Adrenal gland (tissue), 12 donors: ENCODE data around the gene ACADS. TPM values are rescaled to one million over a fixed set of nuclear protein-coding genes. Genes with fewer than 3 reads are reported as not detected.

ENCODE experiments used
- DNase-seq, 7 donors: peaks; one replicate each; pipeline ENCODE4 v3.0.0-alpha.2; 2019 to 2020
- H3K27ac ChIP-seq, 5 donors: fragments of 200-600 bp; sonication (generic) in 4 of 5; 1 replicate in 3 of 5; 2 replicates in 2 of 5; pipeline versions ENCODE4 v1.5.1 to v1.8.0; 2016 to 2020; ENCODE audit warnings: mild to moderate bottlenecking in 1 of 5
- H3K27me3 ChIP-seq: fragments of 200-600 bp; 2 replicates; pipeline ENCODE4 v1.8.0; 2021
- H3K36me3 ChIP-seq, 2 donors: fragments of 200-600 bp; replicated peaks in 1 of 2; 1 replicate in 1 of 2; 2 replicates in 1 of 2; pipeline versions ENCODE4 v1.5.1 to v1.8.0; 2018 to 2022
- H3K4me1 ChIP-seq, 2 donors: fragments of 200-600 bp; replicated peaks in 1 of 2; 1 replicate in 1 of 2; 2 replicates in 1 of 2; pipeline versions ENCODE4 v1.5.1 to v1.8.0; 2018 to 2021
- H3K4me3 ChIP-seq, 4 donors: fragments of 200-600 bp; sonication (generic) in 3 of 4; one replicate each; pipeline ENCODE4 v1.5.1; 2016 to 2018
- H3K9me3 ChIP-seq, 3 donors: fragments of 200-600 bp; sonication (generic) in 1 of 3; replicated peaks in 1 of 3; 1 replicate in 2 of 3; 2 replicates in 1 of 3; pipeline versions ENCODE4 v1.5.1 to v1.8.0; 2016 to 2021
- POLR2A ChIP-seq, 2 donors: fragments of 450-650 bp; IDR thresholded peaks; one replicate each; pipeline ENCODE4 v1.6.1; 2017; ENCODE audit warnings: antibody characterized with exemption in 2 of 2, mild to moderate bottlenecking in 2 of 2, moderate library complexity in 1 of 2
- WGBS, 4 donors: extraction: QIAGEN DNeasy Blood & Tissue Kit in 2 of 4; methylation state at CpG; one replicate each; pipeline versions ENCODE4 v1.1.5 to v1.1.7; 2013 to 2017; 5-methylcytosine and 5-hydroxymethylcytosine counted together
- intact Hi-C, 2 donors: fragments of 100-400 bp; cut with DNase I; formaldehyde crosslinking; loops; one replicate each; pipeline versions ENCODE4 v1.14.1 to v1.15.0; 2022 to 2023
- polyA plus RNA-seq, 3 donors: library from polyadenylated mRNA; stranded (reverse); fragments of 200-250 nt in 2 of 3; fragments of 350-450 nt in 1 of 3; fragmentation: Illumina TruSeq in 1 of 3; extraction: RNeasy Lipid Tissue Mini Kit (QIAGEN cat#74804) in 1 of 3; gene quantifications; one replicate each; pipeline ENCODE4 v1.2.3, GENCODE V29; 2013 to 2014
- total RNA-seq, 9 donors: library from RNA; depleted of rRNA in 4 of 9; stranded (reverse); fragments of >200 nt in 4 of 9; fragments of 120-200 nt in 1 of 9; fragmentation: NEBNext Ultra II Directional in 1 of 9; extraction: Animal tissue kit (Norgen Biotek cat#: 25700) in 1 of 9; gene quantifications; one replicate each; pipeline versions ENCODE4 v1.1.0 to v1.2.4, GENCODE V29; 2013 to 2023
- TF ChIP-seq, protein P1 (sequence below), 6 experiments: fragments of 450-650 bp in 4 of 6; fragments of 200-600 bp in 2 of 6; sonication (generic) in 1 of 6; IDR thresholded peaks; 1 replicate in 5 of 6; 2 replicates in 1 of 6; pipeline versions ENCODE4 v1.5.1 to v1.8.0; 2016 to 2021; ENCODE audit warnings: antibody characterized with exemption in 6 of 6, mild to moderate bottlenecking in 2 of 6, moderate library complexity in 1 of 6
- donor health status: healthy with polysubstance abuse.
- donor health status: Bipolar disorder and iron deficiency.
- donor health status: DM: yes; HTN: yes; CAD: no.
- donor health status: DM: no; HTN: no; CAD: no.
- donor health status: DM: no; HTN: no; CAD: no.
- donor health status: DM: yes; HTN: yes; CAD: no.

ACADS gene
- total and polyA plus RNA-seq, 12 donors: 6.2 to 179 (median 81.0) TPM

- DNase-seq: no peak
- Histone ChIP-seq H3K36me3 (peaks cover 0 to 70% of the 10 kb centered on the region in 2 donors), H3K9me3 (no peaks in the 10 kb centered on the region), H3K27me3 (no peaks in the 10 kb centered on the region), H3K4me1 (no peaks in the 10 kb centered on the region), H3K4me3 (no peak overlapping the region), H3K27ac (no peak overlapping the region)
- 87 to 91% (median 89%) methylated on average over 9 of the region's 9 CpGs for WGBS, 4 donors
- intact Hi-C loops: no loop called here
- no peak for TF ChIP-seq POLR2A (IDR thresholded peaks at IDR 0.05)
- TF ChIP-seq, protein P1, sequence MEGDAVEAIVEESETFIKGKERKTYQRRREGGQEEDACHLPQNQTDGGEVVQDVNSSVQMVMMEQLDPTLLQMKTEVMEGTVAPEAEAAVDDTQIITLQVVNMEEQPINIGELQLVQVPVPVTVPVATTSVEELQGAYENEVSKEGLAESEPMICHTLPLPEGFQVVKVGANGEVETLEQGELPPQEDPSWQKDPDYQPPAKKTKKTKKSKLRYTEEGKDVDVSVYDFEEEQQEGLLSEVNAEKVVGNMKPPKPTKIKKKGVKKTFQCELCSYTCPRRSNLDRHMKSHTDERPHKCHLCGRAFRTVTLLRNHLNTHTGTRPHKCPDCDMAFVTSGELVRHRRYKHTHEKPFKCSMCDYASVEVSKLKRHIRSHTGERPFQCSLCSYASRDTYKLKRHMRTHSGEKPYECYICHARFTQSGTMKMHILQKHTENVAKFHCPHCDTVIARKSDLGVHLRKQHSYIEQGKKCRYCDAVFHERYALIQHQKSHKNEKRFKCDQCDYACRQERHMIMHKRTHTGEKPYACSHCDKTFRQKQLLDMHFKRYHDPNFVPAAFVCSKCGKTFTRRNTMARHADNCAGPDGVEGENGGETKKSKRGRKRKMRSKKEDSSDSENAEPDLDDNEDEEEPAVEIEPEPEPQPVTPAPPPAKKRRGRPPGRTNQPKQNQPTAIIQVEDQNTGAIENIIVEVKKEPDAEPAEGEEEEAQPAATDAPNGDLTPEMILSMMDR (IDR thresholded peaks at IDR 0.05): no peak
Measured at GRCh38 chr12:120764816-120765215, 39.2 kb downstream of the ACADS start.

GRCh38 chr12:120766566-120766965 lies 40.9 kb downstream of the ACADS start:
- H3K4me3 ChIP-seq: no peak overlapping the region
- no peaks in the 10 kb centered on the region for H3K27me3 ChIP-seq
- H3K9me3 ChIP-seq: no peaks in the 10 kb centered on the region
- TF ChIP-seq POLR2A (IDR thresholded peaks at IDR 0.05): no peak
- TF ChIP-seq, protein P1 (IDR thresholded peaks at IDR 0.05): no peak
- WGBS, 4 donors: 76 to 92% (median 89%) methylated on average over 5 of the region's 5 CpGs
- no peak for DNase-seq
- H3K36me3 ChIP-seq: peaks cover 0 to 70% of the 10 kb centered on the region in 2 donors
- no peak overlapping the region for H3K27ac ChIP-seq
- intact Hi-C loops: no loop called here
- no peaks in the 10 kb centered on the region for H3K4me1 ChIP-seq

DNA sequence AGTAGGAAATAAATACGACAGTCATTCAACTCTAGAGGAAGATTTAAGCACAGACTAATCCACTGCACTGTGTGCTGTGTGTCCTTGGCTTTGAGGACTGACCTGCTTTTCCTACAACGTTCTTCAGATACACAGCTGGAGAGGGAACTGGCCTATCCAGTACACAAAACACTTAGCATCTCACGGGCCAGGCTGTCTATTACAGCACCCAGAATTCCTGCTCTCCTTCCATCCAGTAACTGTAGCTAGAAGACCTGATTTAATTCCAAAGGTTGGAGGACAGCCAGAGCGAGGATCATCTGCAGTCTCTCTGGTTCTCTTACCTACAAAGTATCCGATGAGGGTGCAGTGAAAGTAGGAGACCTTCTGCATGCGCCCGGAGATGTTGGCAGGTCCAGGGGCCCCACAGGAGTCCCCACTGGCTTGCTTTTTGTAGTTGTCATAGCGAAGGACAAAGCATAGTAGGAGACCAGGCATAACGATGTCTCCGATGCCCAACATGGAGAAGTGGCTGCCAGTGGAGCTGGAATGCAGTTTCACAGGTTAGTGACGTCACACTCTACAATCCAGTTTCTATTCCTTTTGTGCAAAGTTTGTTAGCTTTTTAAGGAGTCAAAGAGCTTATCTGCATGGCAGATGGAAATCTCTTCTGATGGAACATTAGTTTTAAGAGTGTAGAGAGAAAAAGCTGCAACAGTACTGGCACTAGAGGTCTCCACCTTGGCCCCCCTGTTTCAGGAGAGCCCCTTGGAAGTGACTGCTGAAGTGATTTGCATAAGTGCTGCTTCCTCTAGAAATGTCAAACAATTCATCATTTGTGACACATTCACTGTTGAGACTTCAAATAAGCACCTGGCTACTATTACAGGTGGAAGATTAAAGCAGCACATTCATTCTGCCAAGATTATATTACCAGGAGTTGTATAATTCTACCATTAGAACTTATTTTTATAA lies 41.7 kb downstream of the ACADS start:
- TF ChIP-seq, protein P1 (IDR thresholded peaks at IDR 0.05): no peak
- no peak for TF ChIP-seq POLR2A (IDR thresholded peaks at IDR 0.05)
- H3K36me3 ChIP-seq: peaks cover 0 to 66% of the 10 kb centered on the region in 2 donors
- 83 to 84% (median 84%) methylated on average over 10 to 11 of the region's 11 CpGs for WGBS, 4 donors
- no peaks in the 10 kb centered on the region for H3K9me3 ChIP-seq
- H3K4me3 ChIP-seq: no peak overlapping the region
- H3K4me1 ChIP-seq: no peaks in the 10 kb centered on the region
- H3K27ac ChIP-seq: no peak overlapping the region
- H3K27me3 ChIP-seq: no peaks in the 10 kb centered on the region
- no peak for DNase-seq
- intact Hi-C loops: no loop called here

DNA sequence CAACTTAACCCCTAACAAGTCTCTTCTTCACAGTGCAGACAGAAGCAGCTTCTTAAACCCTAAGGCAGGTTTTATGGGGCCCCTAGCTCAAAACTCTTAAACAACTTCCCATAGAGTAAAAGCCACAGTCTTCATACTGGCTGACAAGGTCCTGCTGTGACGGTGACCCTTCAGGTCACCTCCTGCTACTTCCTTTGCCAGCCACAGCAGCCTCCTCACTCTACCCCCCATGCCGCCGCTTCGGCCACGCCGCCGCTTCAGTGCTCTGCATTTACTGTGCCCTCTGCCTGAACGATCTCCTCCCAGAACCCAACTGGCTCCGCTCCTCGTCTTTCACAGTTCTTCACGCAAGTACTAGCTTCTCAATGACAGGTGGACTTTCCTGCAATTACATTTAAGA lies 45.5 kb downstream of the ACADS start:
- no peak for TF ChIP-seq POLR2A (IDR thresholded peaks at IDR 0.05)
- TF ChIP-seq, protein P1 (IDR thresholded peaks at IDR 0.05): no peak
- 86 to 94% (median 88%) methylated on average over 11 of the region's 11 CpGs for WGBS, 4 donors

More for the DNA sequence above, 45.5 kb downstream of the ACADS start:
- Histone ChIP-seq H3K4me3 (no peak overlapping the region), H3K36me3 (peaks cover 0 to 29% of the 10 kb centered on the region in 2 donors), H3K27ac (no peak overlapping the region), H3K27me3 (no peaks in the 10 kb centered on the region), H3K4me1 (no peaks in the 10 kb centered on the region), H3K9me3 (no peaks in the 10 kb centered on the region)
- no peak for DNase-seq
- intact Hi-C loops: no loop called here
